GM12878 (cell line): ENCODE measurements around the gene PCDH15. TPM values are rescaled to one million over a fixed set of nuclear protein-coding genes. Genes with fewer than 3 reads are reported as not detected.

Experiments
- ATAC-seq: fragments of 200-7000 bp; cut with Tn5 transposase; 3 replicates; pipeline ENCODE4 v1.9.1; 2020; ENCODE audit warnings: mild to moderate bottlenecking, moderate library complexity
- BruUV-seq: library from RNA; stranded (reverse); fragments of 400-500 nt; replicated peaks from 2 replicates; lab custom pipeline; 2021; lab: Mats Ljungman, UMichigan
- CTCF ChIA-PET: fragments of 300-600 bp; sonication (Branson Sonifier 250); formaldehyde crosslinking; extraction: SDS; loops from one replicate; lab custom pipeline; 2021; ENCODE audit warnings: inconsistent platforms; lab: Yijun Ruan, JAX
- POLR2A ChIA-PET: fragments of 350-600 bp; formaldehyde crosslinking; extraction: SDS; loops from one replicate; lab custom pipeline; 2021; ENCODE audit warnings: inconsistent platforms; lab: Charles Lee
- RAD21 ChIA-PET: fragments of 300-600 bp; sonication (Branson Sonifier 250); formaldehyde crosslinking; loops from one replicate; lab custom pipeline; 2023; ENCODE audit warnings: antibody characterized with exemption; ENCODE audit not compliant: unreplicated experiment; lab: Charles Lee
- SMC1A ChIA-PET: fragments of 300-600 bp; sonication (Branson Sonifier 250); formaldehyde crosslinking; loops from one replicate; lab custom pipeline; 2023; ENCODE audit not compliant: unreplicated experiment, uncharacterized antibody; lab: Charles Lee
- DNase-seq: peaks from one replicate; pipeline ENCODE4 v3.0.0-alpha.2; 2011; ENCODE audit warnings: low read depth, low spot score
- FAIRE-seq: peaks from 3 replicates; lab custom pipeline; 2011; peaks lifted over from hg19 to GRCh38; lab: Jason Lieb, UNC
- H2AFZ ChIP-seq: 2 replicates; pipeline ENCODE4 v1.6.0; 2011; ENCODE audit warnings: low read depth, low read length, control low read depth; ENCODE audit not compliant: control insufficient read depth
- H3K27ac ChIP-seq: 2 replicates; pipeline ENCODE4 v1.5.1; 2011; ENCODE audit warnings: control low read depth; ENCODE audit not compliant: control insufficient read depth, insufficient read depth
- H3K27me3 ChIP-seq, 2 experiments: replicated peaks in 1 of 2; 2 replicates each; pipeline versions ENCODE4 v1.6.0 to v1.6.1; 2011; ENCODE audit warnings: low read length in 1 of 2; ENCODE audit not compliant: control insufficient read depth in 2 of 2, insufficient read depth in 2 of 2
- H3K36me3 ChIP-seq, 2 experiments: 2 replicates each; pipeline ENCODE4 v1.5.1; 2011; ENCODE audit warnings: low read length in 1 of 2; ENCODE audit not compliant: control insufficient read depth in 2 of 2, insufficient read depth in 2 of 2
- H3K4me1 ChIP-seq: 2 replicates; pipeline ENCODE4 v1.6.1; 2011; ENCODE audit warnings: mild to moderate bottlenecking, low read length, moderate library complexity, mixed read lengths; ENCODE audit not compliant: control insufficient read depth, insufficient read depth
- H3K4me2 ChIP-seq: 2 replicates; pipeline ENCODE4 v1.6.0; 2011; ENCODE audit warnings: control low read depth; ENCODE audit not compliant: control insufficient read depth, insufficient read depth
- H3K4me3 ChIP-seq: fragments of 200-600 bp; sonication (generic); 2 replicates; pipeline ENCODE4 v1.5.1; 2016
- H3K79me2 ChIP-seq: 2 replicates; pipeline ENCODE4 v1.6.0; 2011; ENCODE audit warnings: low read length; ENCODE audit not compliant: control insufficient read depth, insufficient read depth
- H3K9ac ChIP-seq: 2 replicates; pipeline ENCODE4 v1.8.0; 2011; ENCODE audit warnings: low read length, control low read depth, mixed read lengths; ENCODE audit not compliant: control insufficient read depth, insufficient read depth
- H3K9me3 ChIP-seq: replicated peaks from 3 replicates; pipeline ENCODE4 v1.5.1; 2011; ENCODE audit warnings: mild to moderate bottlenecking, low read length; ENCODE audit not compliant: control insufficient read depth, insufficient read depth
- H4K20me1 ChIP-seq: 2 replicates; pipeline ENCODE4 v1.6.0; 2011; ENCODE audit not compliant: control insufficient read depth, insufficient read depth
- CEBPZ ChIP-seq: fragments of 150-350 bp; IDR thresholded peaks from 2 replicates; pipeline ENCODE4 v1.6.1; 2016; ENCODE audit warnings: low read depth, low read length
- CHD1 ChIP-seq: IDR thresholded peaks from 2 replicates; pipeline ENCODE4 v1.6.1; 2012; ENCODE audit warnings: low read depth, low read length, improper control_type of control experiment
- CTCF ChIP-seq, 3 experiments: IDR thresholded peaks in 2 of 3; conservative IDR thresholded peaks in 1 of 3; 2 replicates each; pipeline ENCODE4 v1.5.1; 2011; ENCODE audit warnings: low read depth in 3 of 3, low read length in 3 of 3, mild to moderate bottlenecking in 3 of 3, control low read depth in 2 of 3, moderate library complexity in 2 of 3, inconsistent platforms in 1 of 3, mixed read lengths in 1 of 3; ENCODE audit not compliant: control insufficient read depth in 2 of 3, insufficient read depth in 1 of 3; ENCODE audit errors: extremely low read depth in 1 of 3
- FOS ChIP-seq: IDR thresholded peaks from 3 replicates; pipeline ENCODE4 v1.6.1; 2011; ENCODE audit warnings: borderline replicate concordance; ENCODE audit not compliant: insufficient read length; ENCODE audit errors: extremely low read depth
- JUND ChIP-seq: IDR thresholded peaks from 2 replicates; pipeline ENCODE4 v1.6.1; 2012; ENCODE audit warnings: low read depth, mild to moderate bottlenecking, low read length, improper control_type of control experiment, moderate library complexity
- MEF2B ChIP-seq: fragments of 450-650 bp; IDR thresholded peaks from 2 replicates; pipeline ENCODE4 v1.6.1; 2018; ENCODE audit warnings: mild to moderate bottlenecking, moderate library complexity; ENCODE audit not compliant: partially characterized antibody, poor library complexity, severe bottlenecking
- MLLT1 ChIP-seq: fragments of 450-650 bp; IDR thresholded peaks from 2 replicates; pipeline ENCODE4 v1.6.1; 2016; ENCODE audit warnings: mild to moderate bottlenecking
- MYC ChIP-seq: IDR thresholded peaks from 2 replicates; pipeline ENCODE4 v1.6.1; 2011; ENCODE audit warnings: mild to moderate bottlenecking, low read length, moderate library complexity, inconsistent platforms; ENCODE audit not compliant: insufficient read depth, insufficient replicate concordance, insufficient read length, severe bottlenecking
- RCOR1 ChIP-seq: conservative IDR thresholded peaks from 2 replicates; pipeline ENCODE4 v1.6.1; 2012; ENCODE audit warnings: low read depth, low read length, improper control_type of control experiment
- RUNX3 ChIP-seq: IDR thresholded peaks from 2 replicates; pipeline ENCODE4 v1.6.1; 2012; ENCODE audit warnings: low read length, inconsistent platforms
- SMAD5 ChIP-seq: IDR thresholded peaks from 2 replicates; pipeline ENCODE4 v1.6.1; 2016; ENCODE audit warnings: antibody characterized with exemption, low read depth
- SMARCA5 ChIP-seq: fragments of 450-650 bp; IDR thresholded peaks from 2 replicates; pipeline ENCODE4 v1.6.1; 2017; ENCODE audit warnings: mild to moderate bottlenecking
- SRF ChIP-seq, 2 experiments: IDR thresholded peaks; 2 replicates each; pipeline ENCODE4 v1.6.1; 2011; ENCODE audit warnings: low read depth in 2 of 2, low read length in 2 of 2, mild to moderate bottlenecking in 1 of 2, moderate library complexity in 1 of 2
- TBL1XR1 ChIP-seq: IDR thresholded peaks from 2 replicates; pipeline ENCODE4 v1.6.1; 2012; ENCODE audit warnings: low read depth, low read length, improper control_type of control experiment
- USF2 ChIP-seq: IDR thresholded peaks from 2 replicates; pipeline ENCODE4 v1.6.1; 2011; ENCODE audit warnings: low read depth, low read length, improper control_type of control experiment, borderline replicate concordance
- ZNF217 ChIP-seq: fragments of 450-650 bp; IDR thresholded peaks from 2 replicates; pipeline ENCODE4 v1.6.1; 2017; ENCODE audit warnings: antibody characterized with exemption, mild to moderate bottlenecking
- ZNF24 ChIP-seq: fragments of 450-650 bp; IDR thresholded peaks from 2 replicates; pipeline ENCODE4 v1.6.1; 2017; ENCODE audit warnings: antibody characterized with exemption, mild to moderate bottlenecking
- in situ Hi-C: fragments of 300-500 bp; cut with MboI; formaldehyde crosslinking; loops from 9 replicates; pipeline ENCODE4 v1.14.3; 2018; ENCODE audit warnings: mixed read lengths
- intact Hi-C: fragments of 100-400 bp; cut with micrococcal nuclease; formaldehyde crosslinking; loops from one replicate; pipeline ENCODE4 v1.14.2; 2022; ENCODE audit not compliant: unreplicated experiment
- polyA plus RNA-seq, 11 experiments: library from polyadenylated mRNA; depleted of rRNA in 4 of 11; unstranded in 6 of 11; stranded (reverse) in 5 of 11; fragments of >200 nt; fragmentation: Nextera tagmentation in 4 of 11; fragmentation: Illumina TruSeq in 1 of 11; extraction: Ambion mirVana in 4 of 11; extraction: Trizol in 1 of 11; gene quantifications; 1 replicate in 1 of 11; 2 replicates in 10 of 11; pipeline versions ENCODE4 v1.2.1 to v1.2.3, GENCODE V29; 2011 to 2016; ENCODE audit warnings: inconsistent platforms in 2 of 11, missing spikeins in 2 of 11, low read depth in 1 of 11
- total RNA-seq, 4 experiments: library from RNA; depleted of rRNA in 3 of 4; stranded (reverse); fragments of >200 nt in 3 of 4; fragmentation: Illumina TruSeq in 1 of 4; extraction: Trizol in 1 of 4; gene quantifications; 2 replicates each; pipeline versions ENCODE4 v1.2.1 to v1.2.3, GENCODE V29; 2013 to 2021

PCDH15 gene
- total and polyA plus RNA-seq, 10 of the 15 experiments (the other 5 are each of a cell fraction or from before 2014, with no cell fraction given): 0.03 to 0.52 (median 0.07) TPM; not detected in 6

- ChIA-PET POLR2A (no interaction called here), RAD21 (no interaction called here), CTCF (no interaction called here), SMC1A (no interaction called here)
- ATAC-seq: no peak
- FAIRE-seq: no peak
- BruUV-seq: no TSS peak
- Histone ChIP-seq H3K4me3 (no peak overlapping the region), H4K20me1 (no peaks in the 10 kb centered on the region), H3K4me1 (no peaks in the 10 kb centered on the region), H3K4me2 (no peak overlapping the region), H3K27ac (no peak overlapping the region), H3K9ac (no peak overlapping the region)
- no peak for DNase-seq
- TF ChIP-seq MLLT1 (no peak), SRF (IDR thresholded peaks at IDR 0.05; ENCODE audit: low read depth in 2 of 2, low read length in 2 of 2) (no peak), TBL1XR1 (no peak), RCOR1 (no peak), CEBPZ (no peak), SMARCA5 (no peak), MEF2B (no peak), USF2 (no peak), ZNF217 (no peak), FOS (no peak), ZNF24 (no peak), RUNX3 (no peak), CHD1 (no peak), CTCF (IDR thresholded peaks at IDR 0.05 in 2 of 3, conservative IDR thresholded peaks at IDR 0.05 in 1 of 3; ENCODE audit: control insufficient read depth in 2 of 3, extremely low read depth in 1 of 3, insufficient read depth in 1 of 3, low read depth in 3 of 3, low read length in 3 of 3) (no peak), SMAD5 (no peak), MYC (no peak), JUND (no peak)
- TF ChIP-seq, all 136 proteins: peak for 0
- H3K27me3 ChIP-seq: no peaks in the 10 kb centered on the region
- H3K9me3 ChIP-seq: no peaks in the 10 kb centered on the region
- in situ Hi-C loops: no loop called here
- intact Hi-C loops: no loop called here
- no peak overlapping the region for H2AFZ ChIP-seq
- H3K79me2 ChIP-seq: no peaks in the 10 kb centered on the region
- H3K36me3 ChIP-seq: no peaks in the 10 kb centered on the region
Observed at GRCh38 chr10:54501929-54502328, 299.1 kb downstream of the PCDH15 start.
